Measurements from ENCODE around the gene GCNT2. TPM values are rescaled to one million over a fixed set of nuclear protein-coding genes. Genes with fewer than 3 reads are reported as not detected.

GCNT2 gene
- total RNA-seq, 1 donor from 2014 or later, result 17.5 TPM

DNA sequence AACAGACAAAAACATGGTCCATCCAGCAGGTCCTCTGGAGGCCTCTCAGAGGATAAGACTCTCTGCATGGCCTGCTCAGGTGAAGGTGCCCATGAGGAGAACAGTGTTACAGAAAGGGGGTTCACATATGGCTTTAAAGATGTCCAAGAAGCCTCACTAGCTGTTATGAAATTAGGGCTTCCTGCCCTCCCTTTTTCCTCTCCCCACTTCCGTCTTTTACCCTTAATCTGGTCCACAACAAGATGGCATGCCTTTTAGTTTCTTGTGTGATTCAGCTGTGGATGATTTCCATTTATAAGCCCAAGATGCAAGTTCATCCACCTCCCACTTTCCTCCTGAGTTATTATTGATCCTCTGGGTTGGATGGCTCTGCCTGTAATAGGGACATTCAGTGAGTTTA lies 14.0 kb downstream of the GCNT2 start:
- no peak overlapping the region for H3K4me3 ChIP-seq (ENCODE audit: low read depth, low read length)
- no peak for DNase-seq (ENCODE audit: low read depth)
- TF ChIP-seq, protein P1, sequence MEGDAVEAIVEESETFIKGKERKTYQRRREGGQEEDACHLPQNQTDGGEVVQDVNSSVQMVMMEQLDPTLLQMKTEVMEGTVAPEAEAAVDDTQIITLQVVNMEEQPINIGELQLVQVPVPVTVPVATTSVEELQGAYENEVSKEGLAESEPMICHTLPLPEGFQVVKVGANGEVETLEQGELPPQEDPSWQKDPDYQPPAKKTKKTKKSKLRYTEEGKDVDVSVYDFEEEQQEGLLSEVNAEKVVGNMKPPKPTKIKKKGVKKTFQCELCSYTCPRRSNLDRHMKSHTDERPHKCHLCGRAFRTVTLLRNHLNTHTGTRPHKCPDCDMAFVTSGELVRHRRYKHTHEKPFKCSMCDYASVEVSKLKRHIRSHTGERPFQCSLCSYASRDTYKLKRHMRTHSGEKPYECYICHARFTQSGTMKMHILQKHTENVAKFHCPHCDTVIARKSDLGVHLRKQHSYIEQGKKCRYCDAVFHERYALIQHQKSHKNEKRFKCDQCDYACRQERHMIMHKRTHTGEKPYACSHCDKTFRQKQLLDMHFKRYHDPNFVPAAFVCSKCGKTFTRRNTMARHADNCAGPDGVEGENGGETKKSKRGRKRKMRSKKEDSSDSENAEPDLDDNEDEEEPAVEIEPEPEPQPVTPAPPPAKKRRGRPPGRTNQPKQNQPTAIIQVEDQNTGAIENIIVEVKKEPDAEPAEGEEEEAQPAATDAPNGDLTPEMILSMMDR (conservative IDR thresholded peaks at IDR 0.05; ENCODE audit: low read depth, low read length), result no peak

DNA sequence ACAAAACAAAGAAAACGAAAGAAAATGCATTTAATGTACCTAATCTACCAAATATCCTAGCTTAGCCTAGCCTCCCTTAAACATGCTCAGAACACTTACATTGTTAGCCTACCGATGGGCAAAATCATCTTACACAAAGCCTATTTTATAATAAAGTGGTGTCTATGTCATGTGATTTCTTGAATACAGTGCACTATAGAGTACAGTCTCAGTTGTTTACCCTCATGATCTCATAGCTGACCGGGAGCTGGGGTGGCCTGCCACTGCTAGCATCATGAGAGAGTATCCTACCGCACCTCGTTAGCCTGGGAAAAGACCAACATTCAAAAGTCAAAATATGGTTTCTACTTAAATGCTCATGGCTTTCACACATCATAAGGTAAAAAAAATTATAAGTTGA lies 16.6 kb downstream of the GCNT2 start:
- no peak for DNase-seq (ENCODE audit: low read depth)
- H3K4me3 ChIP-seq (ENCODE audit: low read depth, low read length), result no peak overlapping the region
- TF ChIP-seq, protein P1 (conservative IDR thresholded peaks at IDR 0.05; ENCODE audit: low read depth, low read length), result no peak

DNA sequence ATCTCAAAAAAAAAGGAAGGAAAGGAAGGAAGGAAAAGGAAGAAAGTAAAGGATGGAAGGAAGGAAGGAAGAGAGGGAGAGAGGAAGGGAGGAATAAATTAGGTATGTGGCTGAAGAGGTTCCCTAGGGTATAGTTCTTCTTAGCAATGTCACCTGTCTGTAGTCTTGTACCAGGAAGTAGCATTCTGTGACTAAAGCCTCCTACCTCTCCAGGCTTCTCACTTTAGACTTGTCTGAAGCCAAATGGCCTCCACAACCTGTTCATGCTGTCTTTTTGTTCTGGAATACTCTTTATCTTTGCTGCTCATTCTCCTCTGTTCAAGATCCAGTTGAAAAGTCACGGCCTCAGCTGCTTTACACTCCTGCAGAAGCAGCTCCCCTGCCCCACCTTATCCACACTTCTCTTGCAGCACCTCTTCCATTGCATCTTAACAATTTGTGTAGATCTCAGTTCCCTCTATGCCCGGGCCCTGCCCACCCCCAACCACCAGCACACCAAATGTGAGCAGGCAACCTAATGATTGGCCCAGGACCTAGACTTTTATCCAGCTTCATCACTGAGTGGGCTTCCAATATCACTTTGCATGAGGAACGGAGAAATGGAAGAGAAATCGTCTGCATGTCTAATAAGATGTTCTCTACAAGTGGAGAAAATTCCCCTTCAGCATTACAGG lies 19.1 kb downstream of the GCNT2 start:
- no peak for DNase-seq (ENCODE audit: low read depth)
- TF ChIP-seq, protein P1 (conservative IDR thresholded peaks at IDR 0.05; ENCODE audit: low read depth, low read length), result no peak

GRCh38 chr6:10541591-10541990 lies 20.4 kb downstream of the GCNT2 start:
- DNase-seq (ENCODE audit: low read depth), result no peak
- TF ChIP-seq, protein P1 (conservative IDR thresholded peaks at IDR 0.05; ENCODE audit: low read depth, low read length), result no peak
- H3K4me3 ChIP-seq (ENCODE audit: low read depth, low read length), result no peak overlapping the region

More for the DNA sequence above, 19.1 kb downstream of the GCNT2 start:
- no peak overlapping the region for H3K4me3 ChIP-seq (ENCODE audit: low read depth, low read length)

DNA sequence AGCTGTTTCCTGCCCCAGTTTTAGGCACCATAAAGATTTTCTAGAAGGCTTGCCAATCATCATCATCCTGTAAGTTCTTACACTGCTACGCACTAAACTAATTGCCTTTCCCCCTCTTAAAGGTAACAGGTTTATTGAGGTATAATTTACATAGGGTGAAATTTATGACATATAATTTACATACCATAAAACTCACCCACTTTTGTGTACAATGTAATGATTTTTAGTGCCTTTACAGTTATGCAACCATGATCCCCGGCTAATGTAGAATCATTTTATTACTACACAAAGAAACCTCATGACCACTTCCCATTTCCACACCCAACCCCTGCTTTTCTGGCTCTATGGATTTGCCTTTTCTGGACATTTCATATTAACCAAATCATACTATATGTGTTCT lies 21.1 kb downstream of the GCNT2 start:
- H3K4me3 ChIP-seq (ENCODE audit: low read depth, low read length), result no peak overlapping the region
- no peak for DNase-seq (ENCODE audit: low read depth)
- TF ChIP-seq, protein P1 (conservative IDR thresholded peaks at IDR 0.05; ENCODE audit: low read depth, low read length), result no peak

DNA sequence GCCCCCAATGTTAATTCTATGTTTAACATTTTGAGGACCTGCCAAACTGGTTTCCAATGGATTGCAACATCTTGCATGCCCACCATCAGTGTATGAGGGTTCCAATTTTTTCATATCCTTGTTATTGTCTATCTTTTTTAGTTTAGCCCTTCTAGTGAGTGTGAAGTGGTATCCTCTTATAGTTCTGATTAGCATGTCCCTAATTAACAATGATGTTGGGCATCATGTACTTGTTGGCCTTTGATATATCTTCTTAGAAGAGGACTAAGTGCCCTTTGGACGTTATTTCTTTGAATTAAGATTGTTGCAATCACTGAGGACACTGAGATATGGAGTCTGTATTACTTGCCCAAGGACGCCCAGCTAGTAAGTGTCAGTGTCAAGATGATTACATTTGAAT lies 22.3 kb downstream of the GCNT2 start:
- TF ChIP-seq, protein P1 (conservative IDR thresholded peaks at IDR 0.05; ENCODE audit: low read depth, low read length), result no peak
- H3K4me3 ChIP-seq (ENCODE audit: low read depth, low read length), result no peak overlapping the region
- no peak for DNase-seq (ENCODE audit: low read depth)

DNA sequence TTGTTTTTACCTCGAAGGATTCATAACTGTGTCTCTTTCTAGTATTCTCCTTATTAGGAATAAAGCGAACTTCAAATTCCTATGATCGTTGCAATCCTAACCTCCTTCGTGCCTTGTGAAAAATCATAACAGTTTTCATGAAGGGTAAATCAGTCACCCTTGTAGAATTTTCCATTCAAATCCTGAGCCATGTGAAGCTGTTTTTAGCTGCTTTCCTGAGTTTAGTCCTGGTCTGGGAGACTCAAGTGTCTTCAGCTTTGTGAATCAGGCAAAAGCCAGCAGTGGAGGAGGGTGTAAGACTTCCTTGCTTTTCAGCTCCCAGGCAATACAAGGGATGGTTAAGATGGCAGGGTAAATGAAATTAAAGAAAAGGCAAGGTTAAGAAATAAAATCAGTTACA lies 24.3 kb downstream of the GCNT2 start:
- TF ChIP-seq, protein P1 (conservative IDR thresholded peaks at IDR 0.05; ENCODE audit: low read depth, low read length), result no peak
- no peak for DNase-seq (ENCODE audit: low read depth)
- no peak overlapping the region for H3K4me3 ChIP-seq (ENCODE audit: low read depth, low read length)

Measured in epithelial cell of proximal tubule (primary cell).